ENCODE results near the gene SLC25A46.

DNA sequence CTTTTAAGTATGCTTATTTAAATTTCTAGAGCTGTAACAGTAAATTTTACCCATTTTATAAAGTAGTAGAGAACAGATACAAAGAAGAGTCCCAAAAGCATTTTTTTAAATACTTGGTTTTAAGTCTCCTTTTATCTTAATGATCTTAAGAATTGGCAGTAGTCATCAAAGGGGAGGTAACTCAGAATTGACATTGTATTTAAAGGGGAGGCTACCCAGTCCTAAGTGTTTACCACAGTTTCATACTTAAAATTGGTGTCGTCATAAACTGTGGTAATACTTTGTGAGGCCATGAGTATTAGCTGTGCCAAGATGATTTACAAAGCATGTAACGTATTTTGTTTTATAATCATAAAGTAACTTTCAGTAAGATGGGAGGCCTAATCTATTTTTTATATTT is 14.8 kb downstream of the SLC25A46 start:
- no peak for TF ChIP-seq CTCF (IDR thresholded peaks at IDR 0.05)
- TF ChIP-seq POLR2A (IDR thresholded peaks at IDR 0.05), result no peak

All from heart left ventricle (tissue), 13 donors.